ENCODE measurements around the gene FLAD1.

The FLAD1 gene

DNA sequence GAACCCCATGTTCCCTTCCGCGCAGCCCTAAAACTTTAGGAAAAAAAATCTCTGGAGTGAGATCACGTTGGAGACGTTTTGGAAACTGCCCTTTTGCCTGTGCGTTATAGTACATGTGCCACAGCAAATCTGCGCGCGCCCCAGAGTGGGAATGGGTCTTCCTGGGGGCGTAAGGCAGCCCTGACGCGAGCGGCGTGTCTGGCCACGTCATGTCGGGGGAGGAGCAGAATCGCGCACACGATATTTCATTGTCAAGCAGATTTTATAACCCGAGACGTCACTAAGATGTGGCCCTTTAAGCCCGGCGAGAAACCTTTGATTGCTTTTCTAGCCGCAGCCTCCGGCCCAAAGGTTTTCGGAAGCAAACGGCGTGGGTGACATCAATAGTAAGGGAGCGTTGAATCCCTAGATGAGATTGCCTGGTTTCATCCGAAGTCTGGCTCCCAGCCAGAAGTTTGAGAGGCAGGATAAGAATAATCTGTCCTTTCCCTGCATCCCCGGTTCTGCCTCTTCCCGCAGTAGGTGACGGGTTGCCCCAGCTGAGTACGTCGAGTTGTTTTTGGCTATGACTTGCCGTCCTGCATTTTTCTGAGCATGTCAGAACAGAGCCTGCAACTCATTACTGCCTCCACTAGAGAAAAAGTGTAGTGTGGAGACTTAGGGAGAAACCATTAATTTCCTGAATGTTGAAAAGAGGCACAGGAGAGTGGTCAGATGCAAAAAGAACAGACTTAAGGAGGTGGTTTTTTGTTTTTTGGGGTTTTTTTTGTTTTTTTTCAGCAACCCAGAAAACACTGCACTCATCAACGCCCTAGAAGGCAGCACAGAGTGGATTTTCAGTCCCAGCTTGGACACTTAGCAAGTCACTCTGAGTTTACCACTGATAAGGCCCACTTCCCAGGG, 45.8 kb upstream of the FLAD1 start:
- Histone ChIP-seq H2BK5ac (ENCODE audit: low read depth, low read length, poor library complexity) (peak overlapping the region; percentile 83), H3K4ac (ENCODE audit: low read depth, low read length) (no peak overlapping the region), H2BK120ac (ENCODE audit: insufficient read depth, low read length, poor library complexity) (peak overlapping the region; percentile 82), H3K9ac (ENCODE audit: low read length) (peak overlapping the region; percentile 79), H3K4me1 (ENCODE audit: control insufficient read depth in 1 of 2, insufficient read depth in 2 of 2, low read length in 2 of 2) (peaks cover 19 to 21% of the 10 kb centered on the region in 2 experiments), H3K14ac (ENCODE audit: low read length) (peak overlapping the region; percentile 63), H2AFZ (ENCODE audit: insufficient read depth, low read length, poor library complexity) (peak overlapping the region; percentile 81), H3K9me3 (ENCODE audit: insufficient read depth, low read depth, low read length) (peaks cover 2% of the 10 kb centered on the region), H3K27ac (ENCODE audit: low read depth, low read length) (peak overlapping the region; percentile 91), H2BK12ac (ENCODE audit: low read length) (peak overlapping the region; percentile 46), H4K91ac (ENCODE audit: low read depth, low read length) (peak overlapping the region; percentile 80), H2AK5ac (ENCODE audit: low read length) (no peak overlapping the region), H3K23ac (ENCODE audit: low read length) (no peak overlapping the region), H3K79me1 (ENCODE audit: low read length) (peaks cover 14% of the 10 kb centered on the region), H4K8ac (ENCODE audit: low read depth, low read length) (peak overlapping the region; percentile 87), H3K36me3 (ENCODE audit: control insufficient read depth in 1 of 2, insufficient read depth in 2 of 2, low read length in 2 of 2) (no peaks in the 10 kb centered on the region), H3K79me2 (ENCODE audit: control insufficient read depth, insufficient read depth, low read length, poor library complexity) (peaks cover 4% of the 10 kb centered on the region), H3K18ac (ENCODE audit: low read length) (peak overlapping the region; percentile 67), H3K4me2 (ENCODE audit: low read length) (peak overlapping the region; percentile 77), H3K27me3 (ENCODE audit: insufficient read depth, low read length) (no peaks in the 10 kb centered on the region), H4K12ac (ENCODE audit: low read depth, low read length) (peak overlapping the region; percentile 41), H3K4me3 (ENCODE audit: low read depth, low read length) (peak overlapping the region; percentile 73)
- no CpG with 5 or more reads among the region's 36 CpGs for WGBS (ENCODE audit: extremely low coverage, insufficient coverage, insufficient read length)
- DNase-seq, result peak; percentile 87 to 93

DNA sequence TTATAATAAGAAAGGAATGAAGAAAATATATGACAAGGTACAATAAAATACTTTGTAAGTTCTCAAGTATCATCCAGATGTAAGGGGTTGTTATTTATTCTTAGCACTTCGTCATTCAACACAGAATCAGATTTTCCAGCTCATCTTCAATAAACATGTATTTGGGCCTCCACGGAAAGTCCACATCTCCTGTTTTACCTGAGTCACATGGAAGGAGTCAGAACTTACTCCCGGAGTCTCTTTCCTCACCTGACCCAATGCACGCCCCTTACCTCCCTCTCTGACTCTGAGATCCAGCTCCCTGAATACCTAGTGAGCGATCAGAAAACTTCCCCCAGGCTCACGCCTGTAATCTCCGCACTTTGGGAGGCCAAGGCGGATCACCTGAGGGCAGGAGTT, 45.2 kb upstream of the FLAD1 start:
- Histone ChIP-seq H4K12ac (ENCODE audit: low read depth, low read length) (no peak overlapping the region), H4K91ac (ENCODE audit: low read depth, low read length) (no peak overlapping the region), H3K27ac (ENCODE audit: low read depth, low read length) (peak overlapping the region; percentile 91), H2BK12ac (ENCODE audit: low read length) (peak overlapping the region; percentile 28), H3K14ac (ENCODE audit: low read length) (no peak overlapping the region), H2AK5ac (ENCODE audit: low read length) (no peak overlapping the region), H3K18ac (ENCODE audit: low read length) (no peak overlapping the region), H3K4me2 (ENCODE audit: low read length) (peak overlapping the region; percentile 77), H3K4me1 (ENCODE audit: control insufficient read depth in 1 of 2, insufficient read depth in 2 of 2, low read length in 2 of 2) (peaks cover 19 to 21% of the 10 kb centered on the region in 2 experiments), H3K4ac (ENCODE audit: low read depth, low read length) (no peak overlapping the region), H2AFZ (ENCODE audit: insufficient read depth, low read length, poor library complexity) (no peak overlapping the region), H3K23ac (ENCODE audit: low read length) (no peak overlapping the region), H4K8ac (ENCODE audit: low read depth, low read length) (peak overlapping the region; percentile 12), H2BK5ac (ENCODE audit: low read depth, low read length, poor library complexity) (peak overlapping the region; percentile 42), H3K27me3 (ENCODE audit: insufficient read depth, low read length) (no peaks in the 10 kb centered on the region), H3K9ac (ENCODE audit: low read length) (no peak overlapping the region), H3K4me3 (ENCODE audit: low read depth, low read length) (no peak overlapping the region), H3K9me3 (ENCODE audit: insufficient read depth, low read depth, low read length) (peaks cover 2% of the 10 kb centered on the region), H2BK120ac (ENCODE audit: insufficient read depth, low read length, poor library complexity) (peak overlapping the region; percentile 23), H3K79me2 (ENCODE audit: control insufficient read depth, insufficient read depth, low read length, poor library complexity) (peaks cover 4% of the 10 kb centered on the region), H3K36me3 (ENCODE audit: control insufficient read depth in 1 of 2, insufficient read depth in 2 of 2, low read length in 2 of 2) (no peaks in the 10 kb centered on the region), H3K79me1 (ENCODE audit: low read length) (peaks cover 14% of the 10 kb centered on the region)
- DNase-seq, result no peak
- WGBS (ENCODE audit: extremely low coverage, insufficient coverage, insufficient read length), result no CpG with 5 or more reads among the region's 8 CpGs

DNA sequence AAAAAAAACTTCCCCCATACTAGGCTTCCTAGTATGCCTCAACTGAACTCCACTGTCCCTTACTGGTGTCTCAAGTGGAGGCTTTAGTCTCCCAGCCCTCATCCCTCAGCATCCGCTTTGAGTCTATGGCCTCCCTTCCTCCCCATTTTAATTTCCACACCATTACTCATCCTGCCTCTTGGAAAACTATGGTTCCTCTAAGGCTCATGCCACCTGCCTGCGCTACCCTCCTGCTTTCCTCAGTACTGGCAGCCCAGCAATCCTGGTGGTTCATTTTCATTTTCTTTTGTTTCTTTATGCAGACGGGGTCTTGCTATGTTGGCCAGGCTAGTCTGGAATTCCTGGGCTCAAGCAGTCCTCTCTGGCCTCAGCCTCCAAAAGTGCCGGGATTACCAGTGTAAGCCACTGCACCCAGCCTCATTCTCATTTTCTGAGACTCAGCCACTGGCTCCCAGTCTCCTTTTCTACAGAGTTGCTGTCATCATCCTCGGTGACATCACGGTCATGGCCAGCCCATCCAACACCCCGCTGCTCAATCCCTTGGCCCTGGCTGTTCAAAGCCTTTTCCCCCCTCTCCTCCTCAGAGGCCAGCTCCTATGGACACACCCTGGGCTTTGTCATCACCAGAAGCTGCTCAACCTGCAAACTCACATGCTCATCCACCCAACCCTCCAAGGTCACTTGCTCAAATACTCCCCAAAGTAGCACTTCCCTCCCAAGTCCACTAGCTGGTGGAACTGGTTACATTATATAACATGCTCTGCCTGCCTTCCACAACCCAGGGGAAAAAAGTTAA, 44.3 kb upstream of the FLAD1 start:
- Histone ChIP-seq H2AK5ac (ENCODE audit: low read length) (peak overlapping the region; percentile 3), H3K9me3 (ENCODE audit: insufficient read depth, low read depth, low read length) (peaks cover 2% of the 10 kb centered on the region), H3K4ac (ENCODE audit: low read depth, low read length) (no peak overlapping the region), H4K8ac (ENCODE audit: low read depth, low read length) (no peak overlapping the region), H2BK5ac (ENCODE audit: low read depth, low read length, poor library complexity) (no peak overlapping the region), H2BK120ac (ENCODE audit: insufficient read depth, low read length, poor library complexity) (no peak overlapping the region), H3K36me3 (ENCODE audit: control insufficient read depth in 1 of 2, insufficient read depth in 2 of 2, low read length in 2 of 2) (no peaks in the 10 kb centered on the region), H3K4me1 (ENCODE audit: control insufficient read depth in 1 of 2, insufficient read depth in 2 of 2, low read length in 2 of 2) (peaks cover 19 to 21% of the 10 kb centered on the region in 2 experiments), H2BK12ac (ENCODE audit: low read length) (peak overlapping the region; percentile 5), H3K23ac (ENCODE audit: low read length) (no peak overlapping the region), H4K91ac (ENCODE audit: low read depth, low read length) (no peak overlapping the region), H3K4me3 (ENCODE audit: low read depth, low read length) (no peak overlapping the region), H3K4me2 (ENCODE audit: low read length) (no peak overlapping the region), H3K79me1 (ENCODE audit: low read length) (peaks cover 14% of the 10 kb centered on the region), H2AFZ (ENCODE audit: insufficient read depth, low read length, poor library complexity) (no peak overlapping the region), H3K14ac (ENCODE audit: low read length) (peak overlapping the region; percentile 17), H3K79me2 (ENCODE audit: control insufficient read depth, insufficient read depth, low read length, poor library complexity) (peaks cover 4% of the 10 kb centered on the region), H3K9ac (ENCODE audit: low read length) (no peak overlapping the region), H3K18ac (ENCODE audit: low read length) (no peak overlapping the region), H3K27ac (ENCODE audit: low read depth, low read length) (no peak overlapping the region), H4K12ac (ENCODE audit: low read depth, low read length) (no peak overlapping the region), H3K27me3 (ENCODE audit: insufficient read depth, low read length) (no peaks in the 10 kb centered on the region)
- no CpG with 5 or more reads among the region's 7 CpGs for WGBS (ENCODE audit: extremely low coverage, insufficient coverage, insufficient read length)
- no peak for DNase-seq

DNA sequence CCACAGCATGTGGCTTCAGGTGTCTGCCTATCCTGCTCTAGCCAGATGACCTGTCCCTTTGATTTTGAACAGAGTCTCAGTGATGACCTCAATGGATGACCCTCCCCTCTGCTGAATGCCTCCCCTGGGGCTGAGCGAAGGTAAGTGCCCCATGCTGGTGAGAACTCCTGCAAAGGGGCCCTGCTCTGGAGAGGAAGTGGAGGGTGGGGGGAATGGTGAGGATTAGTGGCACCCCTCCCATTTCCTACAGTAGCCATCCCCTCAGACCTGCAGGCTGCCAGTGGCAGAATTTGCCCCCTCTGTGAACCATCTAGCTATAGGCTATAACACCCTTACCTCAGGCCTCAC, 43.0 kb upstream of the FLAD1 start:
- Histone ChIP-seq H3K4ac (ENCODE audit: low read depth, low read length) (no peak overlapping the region), H4K8ac (ENCODE audit: low read depth, low read length) (no peak overlapping the region), H3K9me3 (ENCODE audit: insufficient read depth, low read depth, low read length) (peaks cover 2% of the 10 kb centered on the region), H3K14ac (ENCODE audit: low read length) (no peak overlapping the region), H3K4me1 (ENCODE audit: control insufficient read depth in 1 of 2, insufficient read depth in 2 of 2, low read length in 2 of 2) (peaks cover 19 to 21% of the 10 kb centered on the region in 2 experiments), H3K27me3 (ENCODE audit: insufficient read depth, low read length) (no peaks in the 10 kb centered on the region), H3K23ac (ENCODE audit: low read length) (no peak overlapping the region), H2BK120ac (ENCODE audit: insufficient read depth, low read length, poor library complexity) (no peak overlapping the region), H2AFZ (ENCODE audit: insufficient read depth, low read length, poor library complexity) (no peak overlapping the region), H3K79me1 (ENCODE audit: low read length) (peaks cover 14% of the 10 kb centered on the region), H3K18ac (ENCODE audit: low read length) (no peak overlapping the region), H2AK5ac (ENCODE audit: low read length) (no peak overlapping the region), H4K12ac (ENCODE audit: low read depth, low read length) (no peak overlapping the region), H3K36me3 (ENCODE audit: control insufficient read depth in 1 of 2, insufficient read depth in 2 of 2, low read length in 2 of 2) (peaks cover 6% of the 10 kb centered on the region in 2 experiments), H3K27ac (ENCODE audit: low read depth, low read length) (no peak overlapping the region), H3K4me3 (ENCODE audit: low read depth, low read length) (no peak overlapping the region), H3K9ac (ENCODE audit: low read length) (no peak overlapping the region), H3K79me2 (ENCODE audit: control insufficient read depth, insufficient read depth, low read length, poor library complexity) (peaks cover 4% of the 10 kb centered on the region), H2BK12ac (ENCODE audit: low read length) (no peak overlapping the region), H2BK5ac (ENCODE audit: low read depth, low read length, poor library complexity) (no peak overlapping the region), H3K4me2 (ENCODE audit: low read length) (no peak overlapping the region), H4K91ac (ENCODE audit: low read depth, low read length) (no peak overlapping the region)
- WGBS (ENCODE audit: extremely low coverage, insufficient coverage, insufficient read length), result no CpG with 5 or more reads among the region's 1 CpG
- DNase-seq, result no peak

Measured in trophoblast cell (in vitro differentiated cells and primary cell).